Activated gamma-delta T cell treated with Interleukin-2 at 50 U/mL for 16 hours (primary cell): Measurements from ENCODE around the gene PLD3.

Experiments
- DNase-seq: peaks from one replicate; pipeline ENCODE4 v3.0.0-alpha.2; 2020

The PLD3 gene

DNA sequence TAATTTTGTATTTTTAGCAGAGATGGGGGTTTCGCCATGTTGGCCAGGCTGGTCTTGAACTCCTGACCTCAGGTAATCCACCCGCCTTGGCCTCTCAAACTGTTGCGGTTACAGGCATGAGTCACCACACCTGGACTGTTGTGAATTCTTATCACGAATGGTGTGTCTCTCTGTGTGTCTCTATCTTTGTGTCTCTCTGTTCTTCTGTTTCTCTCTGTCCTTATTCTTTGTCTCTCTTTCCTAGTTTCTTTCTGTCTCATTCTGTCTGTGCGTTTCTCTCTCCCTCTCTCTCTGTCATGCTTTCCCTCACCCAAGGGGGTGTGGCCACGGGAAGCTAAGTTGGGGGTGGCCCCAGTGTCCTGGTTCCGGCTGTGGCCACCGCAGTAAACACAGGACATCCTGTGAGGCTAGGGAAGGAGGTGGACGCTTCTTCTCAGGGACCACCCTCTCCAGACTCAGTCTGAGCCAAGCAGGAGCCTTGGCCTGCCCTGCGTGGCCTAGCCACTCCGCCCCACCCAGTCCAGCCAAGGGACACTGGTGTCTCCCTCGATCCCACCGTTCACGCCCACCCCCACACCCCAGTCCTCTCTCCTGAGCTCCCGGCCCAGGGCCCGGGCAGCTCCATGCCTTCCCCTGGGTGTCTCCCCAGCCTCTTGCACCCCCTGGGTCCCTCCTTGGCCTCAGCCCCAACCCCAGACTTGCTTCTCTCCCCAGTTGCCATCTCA, 68.6 kb downstream of the PLD3 start:
- DNase-seq, result no peak

DNA sequence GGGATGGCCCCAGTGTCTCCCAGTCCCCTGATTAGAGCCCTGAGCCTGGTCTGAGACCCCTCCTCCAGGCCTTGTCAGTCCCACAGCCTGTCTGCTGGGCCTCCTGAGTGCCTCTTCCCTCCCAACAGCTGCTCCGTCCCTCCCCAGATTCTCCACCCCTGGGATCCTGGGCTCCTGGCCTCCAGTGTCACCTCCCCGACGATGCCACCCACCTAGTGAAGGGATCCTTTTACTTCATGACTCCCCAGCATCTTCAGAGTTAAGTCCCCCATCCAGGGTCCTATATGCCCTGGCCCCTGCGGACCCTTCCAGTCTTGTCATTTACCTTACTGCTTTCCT, 69.1 kb downstream of the PLD3 start:
- DNase-seq, result no peak

DNA sequence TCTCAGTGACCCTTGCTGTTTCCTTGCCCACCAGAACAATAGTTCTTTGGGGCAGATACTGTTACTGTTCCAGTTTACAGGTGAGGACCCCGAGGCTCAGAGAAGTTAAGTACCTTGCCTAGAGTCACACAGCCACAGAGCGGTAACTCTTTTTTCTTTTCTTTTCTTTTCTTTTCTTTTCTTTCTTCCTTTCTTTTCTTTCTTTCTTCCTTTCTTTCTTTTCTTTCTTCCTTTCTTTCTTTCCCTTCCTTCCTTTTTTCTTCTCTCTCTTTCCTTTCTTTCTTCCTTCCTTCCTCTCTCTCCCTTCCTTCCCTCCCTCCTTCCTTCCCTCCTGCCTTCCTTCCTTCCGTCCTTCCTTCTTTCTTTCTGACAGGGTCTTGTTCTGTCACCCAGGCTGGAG, 69.5 kb downstream of the PLD3 start:
- no peak for DNase-seq

DNA sequence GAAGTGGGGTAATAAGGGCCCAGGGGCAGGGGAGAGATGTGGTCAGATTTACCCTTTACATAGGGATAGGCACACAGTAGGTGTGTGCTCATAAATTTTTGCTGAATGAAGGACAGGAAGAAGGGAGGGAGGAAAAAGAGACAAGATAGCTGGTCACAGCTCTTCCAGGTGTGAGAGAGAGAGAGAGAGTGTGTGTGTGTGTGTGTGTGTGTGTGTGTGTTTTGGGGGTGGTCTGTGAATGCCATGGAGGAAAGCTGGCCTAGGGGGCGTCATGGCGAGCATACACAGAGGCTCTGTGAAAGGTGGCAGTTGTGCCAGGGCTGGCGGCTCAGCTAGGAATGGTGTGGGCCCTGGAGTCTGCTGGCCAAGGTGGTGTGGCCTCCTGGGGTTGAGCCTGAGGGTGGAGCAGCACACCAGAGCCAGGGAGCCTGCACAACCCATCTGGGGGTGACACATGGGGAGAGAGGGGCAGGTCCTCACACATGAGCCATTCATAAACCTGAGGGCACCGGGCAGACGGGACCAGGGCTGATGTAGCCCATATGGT, 70.6 kb downstream of the PLD3 start:
- no peak for DNase-seq

DNA sequence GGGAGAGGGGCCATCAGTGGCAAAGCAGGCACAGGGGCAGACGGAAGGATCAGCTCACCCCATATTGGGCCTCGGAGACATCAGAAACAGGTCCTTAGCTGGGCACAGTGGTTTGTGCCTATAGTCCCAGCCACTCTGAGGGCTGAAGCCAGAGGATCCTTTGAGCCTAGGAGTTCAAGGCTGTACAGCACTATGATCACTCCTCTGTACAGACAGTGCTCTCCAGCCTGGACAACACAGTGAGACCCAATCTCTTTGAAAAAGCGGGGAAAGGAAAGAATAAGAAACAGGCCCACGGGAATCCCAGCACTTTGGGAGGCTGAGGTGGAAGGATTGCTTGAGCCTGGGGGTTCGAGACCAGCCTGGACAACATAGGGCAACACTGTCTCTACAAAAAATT, 71.3 kb downstream of the PLD3 start:
- no peak for DNase-seq

DNA sequence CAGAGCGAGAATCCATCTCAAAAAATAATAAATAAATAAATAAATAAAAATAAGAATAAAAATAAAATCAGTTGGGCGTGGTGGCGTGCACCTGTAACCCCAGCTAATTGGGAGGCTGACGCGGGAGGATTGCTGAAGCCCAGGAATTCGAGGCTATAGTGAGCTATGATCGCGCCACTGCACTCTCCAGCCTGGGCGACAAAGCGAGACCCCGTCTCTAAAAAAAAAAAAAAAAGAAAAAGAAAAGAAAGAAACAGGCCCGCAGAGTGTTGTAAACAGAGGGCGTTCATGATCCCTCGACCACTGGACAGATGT, 71.9 kb downstream of the PLD3 start:
- no peak for DNase-seq

DNA sequence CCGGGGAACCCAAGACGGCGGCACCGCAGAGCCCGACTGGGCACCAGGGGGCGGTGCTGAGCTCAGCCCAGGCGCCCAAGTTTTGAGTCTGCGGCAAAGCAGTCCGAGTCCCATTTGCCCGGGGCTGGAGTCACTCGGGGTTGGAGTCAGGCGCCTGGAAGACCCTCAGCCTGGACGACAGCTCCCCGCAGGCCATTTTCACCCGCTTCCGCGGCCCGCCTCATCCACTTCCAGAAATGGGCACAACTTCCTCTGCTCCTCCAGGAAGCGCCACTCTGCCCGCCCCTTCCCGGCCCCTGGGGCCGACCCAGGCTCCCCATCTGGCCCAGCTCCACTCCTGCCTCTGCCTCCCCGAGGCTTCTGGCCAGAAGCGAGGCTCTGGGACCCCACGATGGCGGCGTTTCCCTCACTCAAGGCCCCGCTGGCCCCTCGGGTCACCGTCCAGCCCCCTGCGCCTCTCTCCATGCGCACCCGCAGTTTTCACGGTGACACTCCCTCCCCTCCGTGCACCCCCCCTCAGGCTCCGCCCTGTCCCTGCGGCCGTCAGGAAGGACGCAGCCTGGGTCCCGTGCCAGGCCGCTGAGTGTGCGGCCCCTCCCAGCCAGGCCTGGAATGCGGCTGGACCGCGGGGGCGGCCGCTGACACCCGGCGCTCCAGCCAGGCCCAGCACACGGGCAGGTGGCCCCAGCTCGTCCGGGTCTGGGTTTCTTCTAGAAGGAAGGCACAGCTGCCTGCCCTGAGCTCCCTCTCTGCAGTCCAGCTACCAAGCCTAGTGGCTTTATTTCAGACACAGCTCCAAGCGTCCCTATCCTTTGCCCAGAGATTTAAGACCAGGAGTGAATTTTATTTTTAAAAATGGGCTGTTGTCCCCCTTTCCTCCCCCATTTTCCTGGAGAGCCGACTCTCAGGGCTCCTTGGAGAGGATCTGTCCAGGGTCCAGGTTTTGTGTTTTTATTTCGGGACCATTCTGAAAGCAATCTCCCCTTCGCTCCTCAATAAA, 72.6 kb downstream of the PLD3 start:
- DNase-seq, result peak; percentile 68

DNA sequence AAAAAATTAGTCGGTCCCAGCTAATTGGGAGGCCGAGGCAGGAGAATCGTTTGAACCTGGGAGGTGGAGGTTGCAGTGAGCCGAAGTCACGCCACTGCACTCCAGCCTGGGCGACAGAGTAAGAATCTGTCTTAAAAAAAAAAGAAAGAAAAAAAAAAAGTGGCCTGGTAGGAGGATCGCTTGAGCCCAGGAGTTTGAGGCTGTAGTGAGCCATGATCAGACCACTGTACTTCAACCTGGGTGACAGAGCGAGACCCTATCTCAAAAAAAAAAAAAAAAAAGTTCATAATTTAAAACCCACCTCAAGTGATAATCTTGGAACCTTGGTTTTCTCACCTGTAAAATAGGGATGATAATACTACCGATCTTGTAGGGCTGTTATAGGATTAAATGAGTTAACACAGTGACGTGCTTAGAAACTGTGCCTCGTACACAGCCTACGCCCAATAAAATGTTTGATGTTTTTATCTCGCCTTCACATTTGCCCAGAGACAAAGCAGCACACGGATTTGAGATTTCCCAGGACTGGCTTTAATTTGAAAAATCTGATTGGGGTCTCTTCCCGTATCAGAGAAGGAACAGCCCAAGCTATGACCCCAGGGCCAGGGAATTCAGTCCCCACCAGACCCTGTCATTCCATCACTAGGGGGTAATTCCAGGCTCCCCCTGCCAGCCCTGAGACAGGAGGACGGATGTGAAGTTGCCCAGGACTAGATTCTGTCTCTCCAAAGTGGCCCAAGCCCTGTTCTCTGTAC, 73.7 kb downstream of the PLD3 start:
- no peak for DNase-seq

DNA sequence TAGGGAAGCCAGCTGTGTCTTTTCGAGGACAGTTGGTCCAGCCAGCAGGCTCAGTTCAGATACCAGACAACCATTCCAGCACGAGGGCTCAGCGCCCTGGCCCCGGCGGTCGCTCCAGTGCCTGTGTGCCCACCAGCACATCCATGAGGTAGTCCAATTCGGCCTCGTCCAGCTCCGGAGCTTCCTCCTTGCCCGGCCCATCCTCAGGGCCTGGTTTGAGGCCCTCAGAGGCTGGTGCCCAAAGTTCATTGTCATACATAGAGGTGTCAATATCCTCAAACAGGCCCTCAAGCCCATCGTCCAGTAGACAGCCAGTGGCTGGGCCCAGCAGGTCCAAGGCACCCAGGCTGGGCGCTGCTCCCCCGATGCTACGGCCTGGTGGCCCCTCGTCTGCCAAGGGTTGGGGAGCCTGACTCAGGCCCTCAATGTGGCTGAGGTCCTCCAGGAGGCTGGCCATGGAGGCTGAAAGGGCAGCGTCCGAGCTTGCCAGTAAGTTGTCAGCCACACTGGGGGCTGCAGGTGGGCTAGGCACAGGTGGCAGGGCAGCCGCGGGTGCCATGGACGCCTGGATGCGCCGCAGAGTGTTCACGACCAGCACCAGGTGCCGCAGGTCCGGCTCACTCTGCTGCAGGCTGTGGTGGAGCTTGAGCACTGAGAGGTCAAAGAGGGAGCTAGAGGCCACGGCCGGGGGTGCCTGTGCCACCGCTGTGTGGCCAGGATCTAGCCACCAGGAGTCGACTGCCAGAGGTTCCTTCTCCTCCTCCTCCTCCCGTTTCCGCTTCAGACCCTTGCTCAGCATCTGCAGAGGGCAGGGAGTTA, 74.5 kb downstream of the PLD3 start:
- no peak for DNase-seq

DNA sequence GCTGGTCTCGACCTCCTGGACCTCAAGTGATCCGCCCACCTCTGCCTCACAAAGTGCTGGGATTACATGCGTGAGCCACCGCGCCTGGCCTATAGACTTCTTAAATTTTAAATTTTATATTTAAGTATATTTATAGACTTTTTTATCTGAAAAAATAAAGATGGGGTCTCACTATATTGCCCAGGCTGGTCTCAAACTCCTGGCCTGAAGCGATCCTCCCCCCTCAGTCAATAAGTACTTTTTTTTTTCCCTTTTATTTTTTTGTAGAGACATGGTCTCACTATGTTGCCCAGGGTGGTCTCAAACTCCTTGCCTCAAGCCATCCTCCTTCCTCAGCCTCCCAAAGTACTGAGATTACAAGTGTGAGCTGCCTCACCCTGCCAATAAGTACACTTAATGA, 75.4 kb downstream of the PLD3 start:
- no peak for DNase-seq

DNA sequence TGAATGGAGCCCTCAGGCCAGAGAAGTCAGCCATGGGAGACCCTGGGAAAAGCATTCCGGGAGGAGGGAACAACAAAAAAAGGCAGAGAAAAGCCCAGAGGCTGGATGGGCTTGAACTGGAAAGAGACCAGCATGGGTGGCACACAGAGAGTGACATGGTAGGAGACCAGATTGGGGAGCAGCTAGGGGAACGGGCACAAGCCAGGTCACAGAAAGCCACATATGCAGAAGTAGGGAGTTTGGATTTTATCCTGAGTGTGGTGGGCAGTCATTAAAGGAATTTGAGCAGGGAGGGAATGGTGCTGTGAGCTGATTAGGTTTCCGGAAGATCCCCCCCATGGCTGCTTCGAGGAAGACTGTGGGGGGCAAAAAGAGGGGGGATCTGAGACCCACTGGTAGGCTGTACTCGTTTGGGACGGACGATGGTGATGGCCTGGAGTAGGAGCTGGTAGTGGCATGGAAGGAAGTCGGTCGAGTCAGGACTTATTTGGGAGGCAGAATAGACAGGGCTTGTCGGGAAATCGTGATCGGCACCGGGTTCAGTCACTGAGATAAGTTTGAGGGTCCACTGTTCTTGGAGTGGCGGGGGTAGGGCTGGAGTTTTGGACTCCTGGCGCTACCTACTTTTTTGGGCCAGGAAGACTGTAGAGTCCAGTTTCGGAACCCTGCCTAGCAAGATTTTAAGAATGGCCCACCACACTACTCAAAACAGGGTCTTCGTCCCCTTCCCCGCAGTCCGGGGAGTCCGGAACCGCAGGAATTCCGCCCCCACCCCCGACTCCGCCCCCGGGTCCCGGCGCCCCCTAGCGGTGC, 76.3 kb downstream of the PLD3 start:
- DNase-seq, result no peak

DNA sequence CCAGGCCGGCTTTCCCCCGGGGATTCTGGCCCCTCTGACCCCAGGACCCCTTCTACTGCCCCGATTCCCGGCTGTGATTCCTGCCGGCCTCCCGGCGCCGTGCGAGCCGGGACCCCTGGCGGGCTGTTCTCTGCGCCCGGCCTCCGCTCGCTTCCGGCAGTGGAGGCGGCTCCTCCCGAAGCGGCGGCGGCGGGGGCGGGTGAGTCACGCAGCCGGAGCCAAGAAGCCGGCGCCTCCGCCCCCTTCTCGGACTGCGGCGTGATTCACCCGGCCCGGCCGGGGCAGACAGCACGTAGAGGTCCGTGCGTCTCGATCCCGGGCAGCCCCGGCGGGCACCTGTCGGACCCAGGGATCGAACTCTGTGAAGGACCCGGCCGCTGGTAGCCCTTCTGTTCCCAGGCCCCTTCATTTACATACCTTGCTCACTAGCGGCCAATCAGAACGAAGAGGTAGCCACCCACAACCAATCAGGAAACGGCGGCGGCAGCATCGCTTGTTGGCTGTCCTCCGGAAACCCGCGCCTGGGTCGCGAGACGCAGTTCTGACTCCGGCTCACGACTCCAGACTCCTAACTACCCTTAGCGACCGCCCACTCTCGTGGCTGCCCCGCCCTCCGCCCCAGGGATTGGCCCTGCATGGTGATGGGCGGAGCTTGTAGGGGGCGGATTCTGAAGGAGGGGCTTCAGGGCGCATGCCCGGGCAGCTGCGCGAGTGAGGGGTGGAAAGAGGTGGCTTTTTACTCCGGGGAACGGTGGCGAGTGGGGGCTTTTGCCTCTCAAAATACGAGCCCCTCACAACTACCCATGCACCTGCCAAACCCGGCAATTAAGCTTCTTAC, 77.2 kb downstream of the PLD3 start, which contains the start of gene SERTAD1:
Gene SERTAD1, minus strand, starts transcription at position 543 of the 838 bp plus-strand sequence. CDS start 2,446 bp downstream, outside the sequence.
- DNase-seq, result peak; percentile 100
